Measurements from ENCODE around the gene DUSP16.
A peak's percentile ranks its signal among the peaks of the same experiment; 100 is the strongest.
"Not testable (repeated sequence)": the region's sequence is repeated elsewhere in the genome, so short reads cannot be mapped to it uniquely, and the experiment has no call there.

The DUSP16 gene

DNA sequence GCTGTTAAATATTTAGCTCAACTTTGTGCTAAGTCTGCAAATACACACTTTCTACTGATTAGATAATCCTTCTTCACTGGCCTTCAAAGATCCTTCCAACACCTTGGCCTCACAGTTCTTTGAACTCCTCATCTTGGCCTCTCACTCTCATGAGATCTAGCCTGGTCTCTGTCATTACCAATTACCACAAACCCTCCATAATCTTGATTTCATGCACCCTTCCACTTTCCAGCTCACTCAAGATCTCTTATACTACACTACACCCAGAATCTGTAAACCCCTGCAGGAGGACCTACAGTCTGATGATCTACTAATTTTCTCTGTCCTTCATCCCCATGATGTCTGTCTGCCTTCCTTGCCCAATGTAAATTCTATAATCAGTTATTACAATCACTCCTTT lies 71.1 kb downstream of the DUSP16 start:
- no peak for DNase-seq

DNA sequence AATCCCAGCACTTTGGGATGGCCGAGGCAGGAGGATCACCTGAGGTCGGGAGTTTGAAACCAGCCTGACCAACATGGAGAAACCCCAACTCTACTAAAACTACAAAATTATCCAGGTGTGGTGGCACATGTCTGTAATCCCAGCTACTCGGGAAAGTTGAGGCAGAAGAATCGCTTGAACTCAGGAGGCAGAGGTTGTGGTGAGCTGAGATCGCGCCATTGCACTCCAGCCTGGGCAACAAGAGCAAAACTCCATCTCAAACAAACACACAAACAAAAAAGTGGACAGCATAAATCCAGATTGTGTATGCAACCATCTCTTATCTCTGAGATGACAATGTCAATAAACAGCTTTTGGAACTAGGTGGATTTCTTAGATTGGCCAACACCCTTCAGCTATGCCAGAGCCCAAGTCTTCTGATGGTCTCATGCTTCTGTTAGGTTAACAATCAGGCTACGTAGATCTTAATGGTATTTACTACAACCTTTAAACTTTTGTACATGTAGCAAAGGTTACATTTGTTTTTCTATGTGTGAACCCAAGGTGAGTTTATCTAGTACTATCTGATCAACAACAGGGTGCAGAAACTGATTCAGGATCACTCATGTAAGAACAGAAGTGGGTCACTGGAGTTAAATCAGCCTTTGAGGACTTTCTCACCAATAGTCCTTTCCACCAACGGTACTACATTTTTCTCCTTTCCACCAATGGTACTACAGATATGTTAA lies 73.7 kb downstream of the DUSP16 start:
- no peak for DNase-seq

DNA sequence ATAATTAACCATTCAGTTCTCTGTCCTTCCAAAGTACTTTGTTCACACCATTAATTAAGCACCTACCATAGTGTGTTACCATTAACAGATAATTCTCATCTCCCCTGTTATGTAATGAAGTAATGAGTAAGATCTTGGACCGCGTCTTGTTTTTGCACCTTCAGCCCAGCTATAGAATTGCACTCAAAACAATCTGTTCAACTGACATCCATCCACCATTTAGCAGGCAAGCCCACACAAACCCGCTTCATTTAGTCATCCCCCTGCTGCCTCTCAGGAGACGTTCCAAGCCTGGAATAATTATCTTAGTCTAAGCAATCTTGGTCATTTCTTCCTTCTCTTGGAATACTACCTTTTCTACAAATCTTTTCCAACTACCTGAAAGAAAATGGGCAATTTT lies 74.4 kb downstream of the DUSP16 start:
- no peak for DNase-seq

DNA sequence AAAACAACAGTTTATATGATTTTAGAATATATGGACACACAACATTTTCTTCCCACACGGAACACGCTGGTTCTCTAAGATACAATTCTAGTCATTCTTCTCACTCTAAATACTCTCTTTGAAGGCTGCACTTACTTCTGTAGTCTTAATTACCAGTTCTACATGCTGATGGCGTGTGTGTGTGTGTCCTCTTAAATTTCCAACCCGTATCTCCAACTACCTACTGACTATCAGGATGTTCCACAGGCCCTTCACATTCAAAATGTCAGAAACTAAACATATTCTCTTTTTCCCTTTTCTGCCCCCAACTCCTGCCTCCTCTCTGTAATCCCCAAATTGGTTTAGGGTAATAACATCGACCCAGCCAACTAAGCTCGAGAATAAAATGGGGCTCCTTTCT lies 75.2 kb downstream of the DUSP16 start:
- no peak for DNase-seq

DNA sequence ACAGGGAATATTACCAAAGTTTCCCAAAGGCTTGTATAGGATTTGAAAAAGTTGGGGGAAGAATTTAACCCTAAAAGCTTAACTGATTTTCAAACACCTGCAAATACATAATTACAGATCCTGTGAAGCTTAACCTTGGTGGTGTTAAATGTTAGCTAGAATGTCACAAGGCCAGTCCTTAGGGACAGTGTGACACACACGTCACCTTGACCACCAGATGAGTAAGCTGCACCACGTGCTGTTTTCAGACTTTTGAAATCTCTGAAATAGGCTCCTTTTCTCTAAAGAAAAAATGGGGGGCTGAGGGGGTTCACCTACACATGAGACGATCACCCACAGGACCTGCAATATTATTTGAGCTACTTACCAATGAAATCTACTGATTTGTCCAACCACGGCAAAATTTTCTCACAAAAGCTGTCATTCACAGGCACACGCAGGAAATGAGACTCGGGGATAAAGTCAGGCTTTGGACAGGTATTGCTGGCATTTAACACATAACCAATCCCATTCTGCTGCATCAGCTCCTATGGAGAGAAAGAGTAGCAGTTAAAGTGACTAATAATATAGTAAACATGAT lies 75.9 kb downstream of the DUSP16 start:
- DNase-seq = no peak

DNA sequence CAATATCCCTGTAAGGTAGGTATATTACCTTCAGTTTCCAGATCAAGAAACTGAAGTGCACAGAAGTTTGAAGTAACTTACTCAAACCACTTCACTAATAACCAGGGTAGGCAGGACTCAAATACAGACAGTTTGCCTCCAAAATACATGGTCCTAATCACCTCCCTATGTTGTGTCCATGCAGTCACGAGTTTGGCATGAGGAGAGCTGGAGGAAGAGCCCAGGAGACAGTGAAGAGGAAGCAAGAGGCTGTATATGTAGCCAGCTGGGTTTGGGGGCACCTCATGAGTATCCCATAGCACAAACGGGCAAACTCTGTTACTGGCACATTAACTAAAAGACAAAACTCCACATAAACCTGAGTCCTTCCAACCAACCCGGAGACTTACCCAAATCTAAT lies 79.2 kb downstream of the DUSP16 start:
- no peak for DNase-seq

DNA sequence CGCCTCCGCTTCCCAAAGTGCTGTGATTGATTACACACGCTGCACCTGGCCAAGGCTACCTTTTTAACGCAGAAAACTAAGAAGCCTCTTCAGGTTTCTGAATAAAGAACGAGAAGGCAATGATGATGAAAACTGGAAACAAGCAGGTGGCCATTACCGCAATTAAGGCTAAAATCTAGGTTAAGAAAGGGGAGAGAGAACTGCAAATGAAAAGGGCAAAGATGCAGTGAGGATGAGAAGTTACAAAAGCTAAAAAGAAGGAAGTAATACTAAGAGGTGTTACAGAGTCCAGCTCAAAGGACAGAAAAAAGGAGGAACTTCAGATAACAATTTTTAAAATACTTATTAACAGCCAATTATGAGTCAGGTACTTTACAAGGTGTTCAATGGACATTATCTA lies 79.7 kb downstream of the DUSP16 start:
- peak in 1 of 2 donors; percentile 19 for DNase-seq

DNA sequence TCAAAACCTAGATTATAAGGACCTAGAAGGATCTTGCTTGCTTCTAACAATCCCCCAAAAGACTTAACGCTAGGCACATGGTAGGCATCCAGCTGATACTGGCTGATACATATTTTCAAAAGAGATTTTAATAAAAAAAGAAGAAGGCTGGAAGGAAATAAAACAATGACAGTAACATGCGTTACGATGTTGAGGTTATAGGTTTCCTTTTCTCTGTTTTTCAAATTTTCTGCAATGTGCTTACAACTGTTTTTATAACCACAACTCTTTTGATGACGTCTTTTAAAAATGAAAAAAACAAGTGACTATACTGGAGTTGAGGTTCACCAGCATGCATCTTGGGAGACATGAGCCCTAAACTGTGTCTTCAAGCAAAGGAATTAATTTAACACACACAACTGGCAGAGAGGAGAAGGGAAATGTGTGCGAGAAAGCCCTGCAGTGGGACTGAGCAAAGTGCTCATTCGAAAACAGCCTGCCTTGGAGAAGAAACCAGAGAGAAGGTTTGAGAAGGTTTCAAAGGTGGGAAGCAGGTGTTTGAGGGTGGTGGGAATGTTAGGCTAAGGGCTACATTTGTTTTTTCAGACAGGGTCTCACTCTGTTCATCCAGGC lies 80.4 kb downstream of the DUSP16 start:
- no peak for DNase-seq

DNA sequence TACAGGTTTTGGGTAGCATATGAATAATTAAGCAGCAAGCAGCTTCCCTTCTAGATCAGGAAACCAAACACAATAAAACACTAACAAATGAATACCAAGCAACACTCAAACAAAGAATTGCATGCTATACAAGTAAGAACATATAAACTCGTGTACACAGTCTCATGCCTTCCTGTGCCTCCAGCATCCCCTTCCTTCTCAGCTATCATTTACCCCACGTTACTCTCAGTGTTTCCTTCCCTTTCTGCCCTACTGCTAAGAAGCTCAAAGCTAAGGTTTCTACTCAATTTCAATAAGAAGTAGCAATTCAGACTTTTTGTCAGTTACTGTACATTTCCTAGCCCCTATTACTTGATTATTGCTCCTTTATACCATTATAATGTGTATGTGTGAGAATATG lies 81.0 kb downstream of the DUSP16 start:
- no peak for DNase-seq

DNA sequence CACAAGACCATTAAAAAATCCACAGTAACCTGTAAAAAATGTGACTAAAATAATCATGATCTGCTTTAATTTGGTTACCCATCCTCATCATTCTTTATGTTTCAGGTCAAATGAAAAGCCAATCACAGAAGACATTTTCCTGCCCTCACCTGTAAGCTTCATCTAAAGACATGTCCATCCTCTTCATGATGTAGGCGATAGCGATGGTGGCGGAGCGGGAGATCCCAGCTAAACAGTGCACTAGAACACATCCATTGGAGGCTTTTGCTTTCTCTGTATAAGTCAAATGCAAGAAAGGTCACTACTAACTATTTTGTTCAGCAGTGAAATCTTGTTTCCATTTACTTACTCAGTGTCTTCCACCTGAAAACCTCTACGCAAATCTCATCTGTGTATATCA lies 82.6 kb downstream of the DUSP16 start:
- no peak for DNase-seq

DNA sequence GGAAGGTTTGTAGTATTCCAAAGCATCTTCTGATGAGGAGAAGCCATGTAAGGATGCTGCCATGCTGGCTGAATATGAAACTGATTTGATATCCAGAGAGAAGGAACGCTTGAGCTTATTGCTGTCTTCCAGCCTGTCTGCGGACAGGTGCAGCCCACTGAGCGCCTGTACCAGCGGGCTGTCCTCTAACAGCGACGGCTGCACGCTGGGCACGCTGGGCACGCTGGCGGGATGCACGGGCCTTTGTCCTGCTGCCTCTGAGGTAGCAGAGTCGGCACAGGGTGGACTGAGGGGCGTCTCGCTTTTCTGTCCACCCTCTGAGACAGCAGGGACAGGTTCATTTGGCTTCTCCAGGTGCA lies 85.2 kb downstream of the DUSP16 start:
- no peak for DNase-seq

DNA sequence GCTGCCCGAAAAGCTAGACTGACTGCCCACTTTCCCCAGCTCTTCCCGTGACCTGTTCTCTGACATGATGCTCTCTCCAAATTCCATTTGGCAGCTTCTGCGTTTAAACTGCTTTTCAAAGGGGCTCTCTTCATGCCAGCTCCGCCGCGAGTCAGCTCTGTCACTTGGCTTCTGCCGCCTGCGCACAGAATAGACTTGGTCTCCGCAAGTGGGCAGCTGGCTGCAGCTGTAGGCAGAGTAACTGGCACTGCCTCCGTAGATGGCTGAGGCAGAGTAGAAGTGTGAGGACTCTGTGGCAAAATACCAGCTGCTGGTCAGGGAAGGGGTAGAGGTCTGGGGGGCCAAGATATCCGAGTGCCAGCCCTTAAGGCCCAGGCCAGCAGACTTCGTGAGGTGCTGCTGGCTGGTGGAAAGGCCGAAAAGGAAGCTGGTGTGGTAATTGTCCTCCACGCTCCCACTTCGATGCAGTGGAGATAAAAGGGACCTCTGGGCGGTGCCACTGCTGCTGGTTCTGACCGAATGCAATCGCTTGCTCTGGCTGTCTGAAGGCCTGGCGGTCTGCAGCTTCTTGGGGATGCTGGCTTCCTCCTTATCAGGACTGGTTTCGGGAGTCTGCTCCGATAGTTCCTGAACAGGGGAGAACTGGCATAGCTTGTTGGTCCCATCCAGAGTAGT lies 85.7 kb downstream of the DUSP16 start:
- no peak for DNase-seq

DNA sequence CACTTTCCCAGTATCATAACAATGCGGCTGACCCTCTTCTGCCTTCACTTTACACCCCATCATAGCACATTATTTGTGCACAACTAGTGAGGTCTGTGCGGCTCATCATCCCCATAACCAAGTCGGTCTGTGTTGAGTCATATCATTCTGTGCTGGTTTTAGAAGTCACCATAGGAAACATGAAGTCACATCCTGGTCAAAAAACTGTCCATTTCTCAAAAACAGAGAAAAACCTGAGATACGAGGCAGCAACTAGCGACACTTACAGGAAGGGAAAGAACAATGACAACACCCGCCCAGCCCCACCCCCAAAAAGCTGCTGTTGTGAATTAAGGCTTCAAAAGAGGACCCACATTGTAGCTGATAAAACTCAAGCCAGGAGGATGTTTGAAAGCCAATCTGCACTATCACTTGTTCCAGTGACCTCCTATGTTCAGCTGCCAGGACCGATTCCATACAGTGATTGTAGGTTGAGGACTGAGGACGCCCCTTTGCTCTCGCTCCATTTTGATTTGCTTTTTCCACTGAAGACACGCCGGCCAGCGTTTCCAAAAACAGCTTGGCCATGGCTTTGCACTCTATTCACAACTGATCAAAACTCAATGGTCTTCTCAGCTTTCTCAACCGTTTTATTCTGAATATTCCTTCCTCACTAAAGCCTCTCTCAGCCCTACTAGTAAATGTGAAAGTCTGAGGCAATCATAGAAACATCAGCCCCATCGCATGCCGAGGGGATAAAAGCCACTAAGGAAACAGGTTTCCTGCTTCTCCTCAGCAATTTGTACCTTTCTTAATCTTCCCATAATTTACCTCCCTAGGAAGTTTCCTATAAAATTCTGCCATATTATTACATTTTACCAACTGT lies 87.5 kb downstream of the DUSP16 start:
- DNase-seq = no peak

DNA sequence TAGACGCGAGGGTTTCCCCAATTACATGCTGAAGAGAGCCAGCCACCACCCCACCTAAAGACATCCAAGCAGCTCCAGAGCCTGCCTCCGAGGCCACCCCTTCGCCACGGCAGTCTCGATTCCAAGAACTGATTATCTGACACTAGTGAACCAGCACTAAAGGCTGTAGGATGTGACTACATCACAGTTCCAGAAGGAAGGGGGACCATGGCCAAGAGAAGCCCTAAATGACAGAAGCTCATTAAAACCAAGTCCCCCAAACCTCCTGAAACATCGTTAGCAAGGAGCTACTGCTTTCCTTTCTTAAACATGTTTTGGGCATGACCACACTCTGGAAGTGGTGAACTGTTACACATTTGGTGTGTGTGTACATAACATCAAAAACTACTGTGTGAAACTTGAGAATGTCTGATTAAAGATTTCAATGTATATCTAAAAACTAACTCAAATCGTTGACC lies 88.2 kb downstream of the DUSP16 start:
- no peak for DNase-seq

DNA sequence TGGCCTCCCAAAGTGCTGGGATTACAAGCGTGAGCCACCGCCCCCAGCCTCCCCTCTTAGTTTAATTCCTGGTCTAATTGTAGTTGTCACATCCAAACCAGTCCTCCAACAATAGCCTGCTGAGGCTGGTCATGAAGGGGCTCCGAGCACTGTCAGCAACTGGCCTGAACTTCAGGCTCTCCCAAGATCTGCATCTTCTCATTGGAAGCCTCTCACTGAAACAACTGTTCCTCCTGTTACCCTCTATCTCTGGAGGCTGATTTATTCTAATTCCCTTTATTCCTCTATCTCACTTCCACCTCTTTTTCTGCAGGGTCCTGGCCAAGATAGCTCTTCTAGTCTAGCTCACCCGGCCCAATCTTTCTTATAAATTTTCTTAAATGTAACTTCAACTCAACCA lies 89.4 kb downstream of the DUSP16 start:
- DNase-seq = no peak

DNA sequence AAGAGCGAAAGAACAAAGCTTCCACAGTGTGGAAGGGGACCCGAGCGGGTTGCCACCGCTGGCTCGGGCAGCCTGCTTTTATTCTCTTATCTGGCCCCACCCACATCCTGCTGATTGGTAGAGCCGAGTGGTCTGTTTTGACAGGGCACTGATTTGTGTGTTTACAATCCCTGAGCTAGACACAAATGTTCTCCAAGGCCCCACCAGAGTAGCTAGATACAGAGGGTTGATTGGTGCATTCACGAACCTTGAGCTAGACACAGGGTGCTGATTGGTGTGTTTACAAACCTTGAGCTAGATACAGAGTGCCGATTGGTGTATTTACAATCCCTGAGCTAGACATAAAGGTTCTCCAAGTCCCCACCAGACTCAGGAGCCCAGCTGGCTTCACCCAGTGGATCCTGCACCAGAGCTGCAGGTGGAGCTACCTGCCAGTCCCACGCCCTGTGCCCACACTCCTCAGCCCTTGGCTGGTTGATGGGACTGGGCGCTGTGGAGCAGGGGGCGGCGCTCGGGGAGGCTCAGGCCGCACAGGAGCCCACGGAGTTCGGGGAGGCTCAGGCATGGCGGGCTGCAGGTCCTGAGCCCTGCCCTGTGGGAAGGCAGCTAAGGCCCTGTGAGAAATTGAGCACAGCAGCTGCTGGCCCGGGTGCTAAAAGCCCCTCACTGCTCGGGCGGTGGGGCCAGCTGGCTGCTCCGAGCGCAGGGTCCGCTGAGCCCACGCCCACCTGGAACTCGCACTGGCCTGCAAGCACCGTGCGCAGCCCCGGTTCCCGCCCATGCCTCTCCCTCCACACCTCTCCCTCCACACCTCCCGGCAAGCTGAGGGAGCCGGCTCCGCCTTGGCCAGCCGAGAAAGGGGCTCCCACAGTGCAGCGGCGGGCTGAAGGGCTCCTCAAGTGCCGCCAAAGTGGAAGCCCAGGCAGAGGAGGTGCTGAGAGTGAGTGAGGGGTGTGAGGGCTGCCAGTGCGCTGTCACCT lies 90.4 kb downstream of the DUSP16 start:
- not testable (repeated sequence) for DNase-seq

DNA sequence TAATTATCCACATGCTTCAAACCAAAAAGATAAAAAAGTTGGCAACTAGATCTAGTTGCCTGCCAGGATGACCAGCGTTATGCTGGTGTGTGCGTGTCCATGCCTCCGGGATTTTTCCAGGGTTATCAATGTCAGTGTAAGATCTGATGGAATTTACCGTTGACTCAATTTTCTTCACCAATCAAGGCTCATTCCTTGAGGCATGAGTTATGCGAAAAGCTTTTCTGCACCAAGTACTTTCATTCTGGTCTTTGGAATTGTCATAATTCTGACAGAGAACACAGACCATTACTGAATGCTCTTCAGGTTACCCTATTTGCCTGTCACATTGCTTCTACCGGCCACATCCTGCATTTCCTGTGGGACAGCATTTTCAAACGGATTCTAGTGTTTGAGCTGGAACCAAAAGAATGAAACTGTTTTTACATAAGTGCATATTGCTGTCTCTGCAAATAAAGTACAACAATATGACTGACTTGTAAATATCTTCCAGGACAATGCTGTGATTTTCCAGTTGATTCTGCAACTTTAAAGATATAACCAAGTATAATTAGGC lies 91.8 kb downstream of the DUSP16 start:
- DNase-seq = no peak

DNA sequence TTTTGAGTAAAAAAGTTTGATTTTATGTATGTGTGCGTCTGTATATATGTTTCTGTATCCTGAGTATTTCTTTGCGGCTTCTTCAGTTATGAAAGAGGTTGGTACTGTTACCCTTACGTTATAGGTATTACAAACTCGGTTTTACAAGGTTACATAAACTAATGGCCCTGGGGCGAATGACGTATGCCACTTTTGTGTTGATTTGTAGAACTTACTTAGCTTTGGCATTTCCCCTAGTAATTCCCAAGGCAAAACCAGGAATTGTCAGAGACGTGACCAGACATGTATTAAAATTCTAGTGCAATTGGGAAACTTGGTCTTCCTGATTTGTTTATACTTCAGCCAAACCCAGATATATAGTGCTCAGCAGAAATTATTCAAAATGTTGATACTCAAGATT lies 93.3 kb downstream of the DUSP16 start:
- no peak for DNase-seq

DNA sequence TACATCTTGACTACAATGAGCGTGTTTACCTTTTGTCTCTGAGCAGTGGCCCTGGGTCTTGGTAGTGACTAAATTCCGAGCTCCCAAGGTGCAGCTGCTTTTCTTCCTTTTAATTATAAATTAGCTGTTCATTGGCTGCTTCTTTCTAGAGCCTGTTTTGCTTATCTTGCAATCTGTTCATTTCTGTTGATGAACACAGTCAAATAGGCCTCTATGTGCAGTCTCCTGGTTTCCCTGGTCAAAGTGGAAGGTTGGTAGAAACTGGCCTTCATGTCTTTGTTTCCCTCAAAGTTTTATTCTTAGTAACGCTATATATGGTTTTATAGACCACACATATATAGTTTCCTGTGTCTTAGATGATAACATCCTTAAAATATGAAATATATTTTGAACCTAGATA lies 94.1 kb downstream of the DUSP16 start:
- DNase-seq = no peak

DNA sequence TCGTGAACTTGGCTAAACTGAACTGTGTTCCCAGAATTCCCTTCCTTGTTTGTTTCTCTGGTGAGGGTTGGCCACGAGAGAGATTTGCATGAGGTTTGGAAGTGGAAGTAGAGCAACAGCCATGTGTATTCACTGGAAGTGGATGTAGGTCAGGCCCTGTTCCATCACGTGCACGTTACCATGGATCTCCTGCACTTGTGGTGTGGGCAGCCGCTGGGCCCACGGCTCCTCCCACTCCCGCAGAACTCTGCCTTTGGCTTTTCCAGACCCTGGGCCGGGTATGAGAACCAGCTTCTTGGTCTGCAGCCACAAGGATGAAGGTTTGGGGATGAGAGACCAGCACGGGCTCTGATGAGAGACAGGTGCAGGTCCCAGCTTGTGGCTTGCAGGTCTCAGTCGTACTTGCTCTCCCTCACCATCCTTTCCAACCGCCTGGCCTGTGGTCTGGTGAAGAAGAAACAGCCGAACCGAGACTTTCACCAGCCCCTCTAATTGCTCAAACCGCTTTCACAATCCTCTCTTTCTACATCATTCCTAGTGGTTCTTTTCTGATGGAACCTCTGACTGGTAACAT lies 94.9 kb downstream of the DUSP16 start:
- DNase-seq = peak; percentile 47 to 53

DNA sequence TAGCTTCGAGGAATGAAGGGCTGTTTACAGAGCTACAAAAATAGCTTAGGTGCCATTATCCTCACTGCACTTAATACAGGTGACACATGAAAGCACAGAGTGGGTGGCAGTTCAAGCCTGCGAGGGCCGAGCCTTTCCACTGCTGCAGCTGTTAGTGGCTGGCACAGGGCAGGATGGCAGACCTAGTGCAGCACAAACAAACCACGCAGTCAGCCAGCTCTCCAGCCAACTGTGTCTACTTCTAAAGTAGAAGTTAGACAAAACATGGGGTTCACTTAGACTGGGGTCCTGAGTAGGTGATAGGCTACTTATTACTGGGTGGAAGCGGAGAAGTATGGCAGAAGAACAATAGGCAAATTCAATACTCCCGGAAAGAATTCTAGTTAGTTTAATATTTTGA lies 95.4 kb downstream of the DUSP16 start:
- no peak for DNase-seq

All from inflammatory macrophage (primary cell).